T-helper 2 cell (primary cell): ENCODE measurements around the gene OLR1.
"Not testable (repeated sequence)": the region's sequence is repeated elsewhere in the genome, so short reads cannot be mapped to it uniquely, and the experiment has no call there.

ENCODE experiments used
- DNase-seq, 5 experiments: peaks; one replicate each; pipeline versions ENCODE4 v3.0.0 to v3.0.0-alpha.2; 2012 to 2022
- total RNA-seq, 2 donors: gene quantifications; one replicate each; lab custom pipeline; 2026; lab: John Stamatoyannopoulos, UW

Gene OLR1
- total RNA-seq = 0 to 0.62 reads per million in 2 donors

DNA sequence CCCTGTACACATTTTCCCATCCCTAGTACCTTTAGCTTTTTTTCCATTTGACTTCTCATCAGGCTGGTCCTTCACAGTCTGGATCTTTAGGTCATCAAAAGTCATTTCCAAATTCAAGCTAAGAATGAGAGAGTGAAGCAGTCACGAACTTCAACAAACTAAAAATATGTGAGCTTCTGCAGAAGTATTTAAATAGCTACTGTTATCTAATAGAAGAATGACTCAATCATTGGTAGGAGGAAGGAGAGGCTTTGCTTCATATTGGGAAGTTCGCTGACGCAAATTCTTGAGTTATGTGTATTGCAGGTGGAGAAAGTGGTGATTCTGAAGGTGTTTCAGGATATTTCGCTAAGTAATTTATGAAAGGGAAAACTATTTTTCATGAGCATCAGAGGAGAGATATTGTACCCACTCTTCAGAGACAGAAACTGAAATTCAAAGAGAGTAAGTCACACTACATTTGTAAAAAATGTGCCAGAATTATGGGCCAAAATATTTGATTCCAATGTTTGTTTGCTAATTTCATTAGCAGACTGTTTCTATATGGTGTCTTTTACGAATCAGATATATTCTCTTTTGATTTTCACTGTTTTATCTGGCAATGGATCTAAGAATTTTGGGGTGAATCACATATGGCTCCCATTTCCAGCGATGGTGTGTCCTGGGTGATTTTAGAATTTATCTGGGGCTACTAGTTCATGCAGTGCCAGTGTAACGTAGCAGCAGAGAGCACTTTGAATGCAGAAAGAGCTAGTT is at the start of gene OLR1:
Gene OLR1 (minus strand): TSS at position 160 of the 756 bp plus-strand sequence. CDS start 55 bp downstream, at position 105.
- DNase-seq = no peak

DNA sequence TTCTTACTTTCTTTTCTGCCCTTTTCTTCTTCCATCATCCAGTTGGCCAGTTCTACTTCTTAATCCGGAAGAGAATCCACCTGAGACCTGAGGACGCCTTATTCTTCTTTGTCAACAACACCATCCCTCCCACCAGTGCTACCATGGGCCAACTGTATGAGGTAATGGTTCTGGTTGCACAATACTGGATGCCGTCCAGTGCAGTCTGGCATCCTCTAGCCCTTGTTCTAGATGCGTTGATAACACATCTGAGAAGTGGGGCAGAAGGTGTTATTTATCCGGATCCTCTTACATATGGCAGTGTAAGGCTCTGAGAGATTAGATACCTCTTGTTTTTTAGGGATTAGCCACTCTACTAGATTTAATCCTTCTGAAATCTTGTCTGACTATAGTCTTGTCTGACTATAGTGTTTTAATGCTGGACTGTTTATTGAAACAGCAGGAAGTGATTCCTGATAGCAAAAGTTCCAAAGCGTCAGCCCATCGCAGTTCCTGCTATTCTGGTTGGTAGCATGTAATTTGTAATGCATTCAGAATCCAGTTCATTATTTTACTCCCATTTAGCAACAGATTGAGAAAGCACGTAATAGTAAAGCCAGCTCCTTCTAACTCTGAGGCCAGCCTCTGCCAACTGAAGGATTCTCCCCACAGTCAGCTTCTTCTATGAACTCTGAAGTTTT is 48.6 kb upstream of the OLR1 start:
- DNase-seq = no peak

DNA sequence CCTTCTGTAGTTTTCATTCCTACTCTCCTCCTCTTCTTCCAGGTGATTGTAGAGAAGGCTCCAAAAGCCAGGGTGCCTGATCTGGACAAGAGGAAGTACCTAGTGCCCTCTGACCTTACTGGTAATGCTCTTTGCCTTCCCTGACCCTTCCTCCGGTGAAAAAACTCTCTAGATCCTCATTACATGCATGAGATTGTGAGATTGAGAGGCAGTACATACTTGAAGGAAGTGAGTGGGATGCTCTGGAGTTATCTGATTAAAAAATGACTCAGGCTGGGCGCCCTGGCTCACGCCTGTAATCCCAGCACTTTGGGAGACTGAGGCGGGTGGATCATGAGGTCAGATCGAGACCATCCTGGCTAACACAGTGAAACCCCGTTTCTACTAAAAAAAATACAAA is 46.1 kb upstream of the OLR1 start:
- no peak for DNase-seq

DNA sequence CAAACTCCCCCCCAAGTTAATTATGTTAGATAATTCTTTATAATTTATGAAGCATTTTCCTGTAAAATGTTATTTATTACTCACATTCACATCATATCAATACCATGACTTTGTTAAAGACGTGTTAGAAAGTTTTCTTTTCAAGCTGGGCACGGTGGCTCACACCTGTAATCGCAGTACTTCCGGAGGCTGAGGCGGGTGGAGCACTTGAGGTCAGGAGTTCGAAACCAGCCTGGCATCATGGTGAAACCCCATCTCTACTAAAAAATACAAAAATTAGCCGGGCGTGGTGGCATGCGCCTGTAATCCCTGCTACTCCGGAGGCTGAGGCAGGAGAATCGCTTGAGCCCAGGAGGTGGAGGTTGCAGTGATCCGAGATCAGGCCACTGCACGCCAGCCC is 44.0 kb upstream of the OLR1 start:
- peak in 2 of 5 experiments; percentile 21 to 50 for DNase-seq

DNA sequence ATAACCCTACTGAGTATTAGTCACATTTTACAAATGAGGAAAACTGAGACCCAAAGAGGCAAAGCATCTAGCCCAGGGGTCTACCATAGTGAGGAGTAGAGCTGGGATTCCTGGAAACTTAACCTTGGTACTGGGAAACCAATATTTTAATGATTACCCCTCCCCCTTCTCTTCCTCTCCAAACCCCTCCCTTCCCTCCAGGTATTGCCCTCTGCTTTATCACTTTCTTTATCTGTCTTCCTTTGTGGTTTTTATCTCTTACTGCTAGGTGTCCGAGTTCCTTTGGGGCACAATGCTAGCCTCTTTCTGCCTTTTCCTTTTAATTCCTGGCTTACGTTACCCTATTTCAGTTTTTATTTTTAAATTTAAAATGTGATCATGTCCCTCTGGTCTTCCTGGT is 43.5 kb upstream of the OLR1 start:
- DNase-seq = no peak

DNA sequence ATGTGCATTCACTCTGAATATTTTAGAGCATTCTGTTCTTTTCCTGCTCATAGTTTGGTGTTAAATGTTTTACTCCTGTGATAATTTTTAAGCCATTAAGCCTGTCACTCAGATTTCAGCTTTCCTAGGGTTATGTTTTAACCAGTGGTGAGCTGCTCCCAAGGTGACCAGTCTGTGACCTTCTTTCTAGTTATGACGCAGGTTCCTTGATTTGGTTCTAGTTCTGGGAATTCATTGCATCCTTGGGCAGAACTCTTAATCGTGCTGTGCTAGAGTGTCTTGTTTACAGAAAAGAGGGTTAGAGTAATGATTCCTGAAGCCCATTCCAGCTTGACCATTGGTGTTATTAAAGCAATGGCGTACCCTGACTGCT is 42.9 kb upstream of the OLR1 start:
- DNase-seq = no peak

DNA sequence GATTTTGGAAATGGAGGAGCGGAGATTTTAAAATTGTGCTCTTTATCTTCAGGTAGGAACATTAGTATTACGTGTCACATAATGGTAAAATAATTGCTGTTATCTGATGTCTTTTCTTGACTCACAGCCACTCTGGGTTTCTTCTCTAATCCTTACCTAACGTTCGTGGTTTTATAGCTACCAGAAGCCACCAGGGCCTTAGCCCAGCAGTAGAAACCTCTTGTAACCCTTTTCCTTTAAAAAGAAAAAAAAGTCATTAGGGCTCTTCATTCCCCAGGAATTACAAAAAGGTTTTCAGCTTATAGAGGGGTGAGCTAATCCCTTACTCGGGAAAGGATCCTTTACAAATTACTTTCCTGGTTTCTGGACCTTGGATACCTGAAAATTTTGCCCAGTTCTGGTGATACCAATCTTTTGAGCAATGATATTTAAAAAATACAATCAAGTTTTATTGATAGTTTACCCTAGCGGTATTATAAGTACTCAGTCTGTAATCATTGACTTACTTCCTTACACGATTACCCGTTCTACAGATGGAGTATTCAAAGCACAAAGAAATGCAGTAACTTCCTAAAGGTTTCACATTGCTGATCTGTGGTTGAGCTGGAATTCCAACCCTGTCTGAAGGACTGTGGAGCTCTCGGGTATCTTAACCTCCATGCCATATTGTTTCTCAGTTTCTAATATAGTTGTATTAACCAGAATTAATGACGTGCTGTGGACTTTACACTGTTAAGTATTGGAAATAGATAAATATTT is 42.4 kb upstream of the OLR1 start:
- peak in 1 of 5 experiments; percentile 43 for DNase-seq

DNA sequence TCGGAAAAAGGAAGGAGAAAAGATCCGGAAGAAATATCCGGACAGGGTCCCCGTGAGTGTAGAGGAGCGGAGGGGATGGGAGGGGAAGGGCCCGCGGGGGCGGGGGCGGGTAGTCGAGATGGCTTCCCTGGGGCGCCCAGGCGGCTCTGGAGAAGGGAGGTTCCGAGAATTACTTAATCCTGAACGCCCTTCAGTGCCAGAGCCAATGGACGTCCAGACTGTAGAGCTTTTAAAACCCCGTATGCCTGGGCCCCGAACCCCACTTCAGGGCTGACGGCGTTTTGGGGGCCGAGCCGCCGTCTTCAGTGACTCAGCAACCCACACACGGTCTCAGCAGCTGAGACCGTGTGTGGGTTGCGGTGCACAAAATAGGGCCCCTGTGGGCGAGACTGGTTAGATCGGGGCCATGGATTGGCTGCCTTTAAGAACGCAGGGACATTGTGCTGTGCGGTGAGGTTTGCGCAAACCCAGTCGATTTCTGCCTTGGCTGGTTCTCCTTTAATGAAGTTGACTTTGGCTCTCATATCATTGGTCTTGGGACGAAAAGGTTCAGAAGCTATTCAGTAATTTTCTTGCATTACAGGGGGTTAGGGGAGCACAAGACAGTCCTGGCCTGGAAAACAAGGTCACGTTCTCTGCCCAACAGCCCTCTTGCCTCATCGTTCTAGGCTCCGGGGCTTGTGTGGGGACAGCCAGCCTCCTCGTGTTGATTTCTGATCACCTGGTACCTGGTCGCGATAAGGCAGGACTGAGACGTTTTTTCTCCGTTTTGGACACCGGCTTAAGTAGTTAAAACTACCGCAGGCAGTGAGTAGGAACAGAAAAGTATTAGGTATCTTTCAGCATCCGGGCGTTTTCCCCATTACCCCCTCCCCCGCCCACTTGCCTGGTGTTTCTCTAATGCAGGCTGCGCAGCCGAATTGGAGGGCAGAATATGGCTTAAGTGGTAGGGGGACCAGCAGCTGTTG is 41.5 kb upstream of the OLR1 start:
- DNase-seq = peak; percentile 39 to 91 (median 75)

DNA sequence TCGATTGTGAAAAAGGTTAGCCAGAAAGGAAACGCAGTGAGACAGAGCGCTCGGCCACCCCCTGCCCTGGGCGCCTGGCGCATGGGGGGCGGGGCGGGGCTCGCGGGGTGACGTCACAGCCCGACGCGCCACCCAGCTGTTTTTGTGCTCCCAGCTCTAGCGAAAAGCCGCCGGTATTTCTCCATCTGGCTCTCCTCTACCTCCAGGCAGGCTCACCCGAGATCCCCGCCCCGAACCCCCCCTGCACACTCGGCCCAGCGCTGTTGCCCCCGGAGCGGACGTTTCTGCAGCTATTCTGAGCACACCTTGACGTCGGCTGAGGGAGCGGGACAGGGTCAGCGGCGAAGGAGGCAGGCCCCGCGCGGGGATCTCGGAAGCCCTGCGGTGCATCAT is 40.8 kb upstream of the OLR1 start, which contains the start of gene GABARAPL1:
Gene GABARAPL1 (plus strand): TSS at position 139 of the 393 bp plus-strand sequence. CDS start 253 bp downstream, at position 392.
- DNase-seq = peak; percentile 55 to 87 (median 77)

DNA sequence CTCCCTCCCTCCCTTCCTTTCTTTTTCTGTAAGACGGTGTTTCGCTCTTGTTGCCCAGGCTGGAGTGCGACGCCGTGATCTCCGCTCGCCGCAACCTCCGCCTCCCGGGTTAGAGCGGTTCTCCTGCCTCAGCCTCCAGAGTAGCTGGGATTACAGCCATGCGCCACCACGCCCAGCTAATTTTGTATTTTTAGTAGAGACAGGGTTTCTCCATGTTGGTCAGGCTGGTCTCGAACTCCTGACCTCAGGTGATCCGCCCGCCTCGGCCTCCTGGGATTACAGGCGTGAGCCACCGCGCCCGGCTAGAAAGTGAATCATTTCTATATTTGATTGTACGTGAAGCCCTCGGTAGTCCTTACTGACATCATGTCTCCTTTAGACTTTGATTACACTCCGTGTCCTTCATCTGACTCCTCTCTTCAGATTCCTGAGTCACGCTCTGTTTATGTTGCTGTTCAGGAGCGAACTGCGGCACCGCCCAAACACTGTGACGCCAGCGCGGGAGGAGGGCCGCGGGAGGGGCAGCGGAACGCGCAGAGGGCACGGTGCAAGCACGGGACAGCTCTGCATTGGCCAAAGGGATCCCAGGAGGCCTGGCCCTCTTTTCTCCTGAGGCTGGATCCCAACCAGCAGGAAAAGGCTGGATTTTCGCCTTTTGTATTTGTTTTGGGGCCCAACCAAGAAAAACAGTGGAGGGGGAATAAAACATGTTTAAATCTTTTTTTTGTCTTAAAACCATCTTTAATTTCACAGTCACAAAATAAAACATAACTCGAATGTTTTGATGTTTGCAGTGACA is 40.2 kb upstream of the OLR1 start:
- DNase-seq = peak; percentile 56 to 88 (median 83)

DNA sequence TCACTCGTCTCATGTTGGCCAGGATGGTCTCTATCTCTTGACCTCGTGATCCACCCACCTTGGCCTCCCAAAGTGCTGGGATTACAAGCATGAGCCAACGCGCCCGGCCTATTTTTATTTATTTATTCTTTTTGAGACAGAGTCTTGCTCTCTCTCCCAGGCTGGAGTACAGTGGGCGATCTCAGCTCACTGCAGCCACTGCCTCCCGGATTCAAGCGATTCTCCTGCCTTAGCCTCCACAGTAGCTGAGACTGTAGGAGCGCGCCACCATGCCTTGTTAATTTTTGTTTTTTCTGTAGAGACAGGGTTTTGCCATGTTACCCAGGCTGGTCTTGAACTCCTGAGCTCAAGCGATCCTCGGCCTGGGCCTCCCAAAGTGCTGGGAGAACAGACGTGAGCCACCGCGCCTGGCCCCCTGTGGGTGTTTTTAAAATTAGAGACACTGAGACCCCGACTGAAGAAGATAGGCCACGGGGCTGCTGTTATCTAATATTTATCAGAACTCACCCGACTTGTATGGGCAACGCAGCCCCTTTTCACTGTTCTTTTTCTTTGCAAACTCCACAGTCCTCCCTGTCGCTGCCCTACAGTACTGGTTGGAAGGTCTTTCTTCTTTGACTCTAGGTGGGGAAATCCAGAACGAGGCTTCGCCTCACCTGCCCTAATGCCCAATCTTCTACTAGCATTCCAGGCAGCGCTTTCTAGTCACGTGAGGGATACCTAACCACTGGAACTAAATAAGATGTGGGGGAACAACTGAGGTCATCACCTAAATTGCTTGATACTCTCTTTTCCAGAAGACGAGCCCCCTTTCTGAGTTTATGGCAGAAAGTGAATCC is 39.4 kb upstream of the OLR1 start:
- no peak for DNase-seq

DNA sequence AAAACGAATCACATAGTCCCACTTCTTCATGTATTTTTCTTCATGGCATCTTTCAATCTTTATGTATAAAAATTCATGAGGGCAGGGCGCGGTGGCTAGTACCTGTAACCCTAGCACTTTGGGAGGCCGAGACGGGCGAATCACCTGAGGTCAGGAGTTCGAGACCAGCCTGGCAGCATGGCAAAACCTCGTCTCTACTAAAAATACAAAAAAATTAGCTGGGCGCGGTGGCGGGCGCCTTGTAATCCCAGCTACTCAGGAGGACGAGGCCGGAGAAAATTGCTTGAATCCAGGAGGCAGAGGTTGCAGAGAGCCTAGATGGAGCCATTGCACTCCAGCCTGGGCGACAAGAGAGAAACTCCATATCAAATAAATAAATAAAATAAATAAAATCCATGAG is 38.3 kb upstream of the OLR1 start:
- DNase-seq = no peak

DNA sequence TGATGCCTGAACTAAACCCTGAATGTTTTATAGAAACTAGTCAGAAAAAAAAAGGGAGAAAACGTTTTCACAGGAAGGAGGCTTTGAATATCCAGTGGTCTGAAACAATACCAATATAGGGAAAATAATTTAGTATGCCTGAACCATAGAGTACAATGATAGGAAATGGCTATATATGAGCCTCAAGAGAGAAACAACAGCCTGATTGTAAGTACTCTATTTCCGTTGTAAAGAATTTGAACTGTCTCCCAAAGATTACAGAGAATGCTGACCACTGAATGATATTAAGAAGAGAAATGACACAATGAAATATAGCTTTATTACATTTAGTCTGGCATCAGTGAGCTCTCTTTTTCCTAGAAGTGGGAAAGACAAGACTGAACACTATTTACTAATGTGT is 35.2 kb upstream of the OLR1 start:
- DNase-seq = no peak

DNA sequence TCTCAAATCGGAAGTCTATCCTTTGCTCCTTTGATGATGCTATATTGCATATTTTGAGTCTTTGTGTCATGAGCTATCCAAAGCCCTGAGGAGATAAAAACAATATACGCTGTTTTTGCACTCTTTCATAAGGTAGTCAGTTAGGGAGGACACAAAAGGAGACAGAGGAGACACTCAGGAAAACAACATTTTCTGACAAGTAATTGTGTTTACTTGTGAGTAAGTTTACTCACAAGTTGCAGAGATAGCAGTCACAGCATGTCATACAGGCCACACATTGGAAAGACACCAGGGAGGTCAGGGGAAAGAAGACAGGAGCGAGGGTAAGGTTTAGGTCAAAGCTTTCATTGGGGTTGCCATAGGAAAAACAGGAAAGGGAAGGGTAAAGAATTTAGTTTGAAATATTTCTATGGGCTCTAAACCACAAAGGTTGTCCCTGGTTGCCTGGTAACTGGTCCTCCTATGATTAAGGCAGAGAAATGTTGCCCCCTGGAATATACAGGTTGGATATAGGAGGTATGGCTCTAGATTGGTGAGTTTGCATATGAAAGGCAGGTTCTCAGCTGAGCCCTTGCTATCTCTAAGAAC is 33.4 kb upstream of the OLR1 start:
- no peak for DNase-seq

DNA sequence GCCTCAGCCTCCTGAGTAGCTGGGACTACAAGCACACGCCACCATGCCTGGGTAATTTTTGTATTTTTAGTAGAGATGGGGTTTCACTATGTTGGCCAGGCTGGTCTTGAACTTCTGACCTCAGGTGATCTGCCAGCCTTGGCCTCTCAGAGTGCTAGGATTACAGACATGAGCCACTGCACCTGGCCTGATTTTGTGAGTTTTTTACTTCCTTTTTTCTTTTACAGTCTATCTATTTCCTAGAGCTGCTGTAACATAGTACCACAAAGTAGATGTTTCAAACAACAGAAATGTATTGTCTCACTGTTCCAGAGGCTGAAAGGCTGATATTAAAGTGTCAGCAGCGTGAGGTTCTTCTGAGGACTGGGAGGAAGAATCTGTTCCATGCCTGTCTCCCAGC is 32.6 kb upstream of the OLR1 start:
- not testable (repeated sequence) for DNase-seq

DNA sequence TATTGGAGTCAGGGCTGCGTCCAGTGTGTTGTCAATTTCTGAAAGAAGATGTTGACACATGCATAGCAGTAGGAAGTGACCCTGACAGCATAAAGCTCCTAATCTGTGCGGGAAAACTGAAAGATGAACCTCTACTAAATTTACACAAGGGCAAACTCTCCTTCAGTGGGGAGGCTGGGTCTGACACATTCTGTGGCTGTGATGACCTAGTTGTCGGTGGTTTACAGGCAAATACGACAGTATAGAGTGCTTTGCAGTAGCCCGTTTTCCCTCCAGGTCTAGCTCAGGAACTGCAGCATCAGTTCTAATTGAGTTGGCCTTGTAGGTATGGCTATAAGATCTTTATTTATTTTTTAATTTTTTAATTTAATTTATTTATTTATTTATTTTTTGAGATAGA is 25.9 kb upstream of the OLR1 start:
- peak in 1 of 5 experiments; percentile 36 for DNase-seq

DNA sequence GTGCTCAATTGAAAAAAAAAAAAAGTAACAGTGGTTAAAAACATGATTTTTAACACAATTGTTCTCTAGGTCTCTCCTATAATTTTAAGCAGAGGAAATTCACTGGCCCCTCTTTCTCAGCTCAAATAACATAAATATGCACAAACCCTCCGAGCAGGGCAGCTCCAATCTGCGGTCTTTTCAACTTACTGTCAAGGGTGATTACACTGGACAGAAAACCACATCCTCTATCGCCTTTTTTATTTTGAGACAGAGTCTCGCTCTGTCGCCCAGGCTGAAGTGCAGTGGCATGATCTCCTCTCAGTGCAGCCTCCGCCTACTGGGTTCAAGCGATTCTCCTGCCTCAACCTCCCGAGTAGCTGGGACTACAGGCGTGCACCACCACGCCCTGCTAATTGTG is 24.3 kb upstream of the OLR1 start:
- DNase-seq = no peak

DNA sequence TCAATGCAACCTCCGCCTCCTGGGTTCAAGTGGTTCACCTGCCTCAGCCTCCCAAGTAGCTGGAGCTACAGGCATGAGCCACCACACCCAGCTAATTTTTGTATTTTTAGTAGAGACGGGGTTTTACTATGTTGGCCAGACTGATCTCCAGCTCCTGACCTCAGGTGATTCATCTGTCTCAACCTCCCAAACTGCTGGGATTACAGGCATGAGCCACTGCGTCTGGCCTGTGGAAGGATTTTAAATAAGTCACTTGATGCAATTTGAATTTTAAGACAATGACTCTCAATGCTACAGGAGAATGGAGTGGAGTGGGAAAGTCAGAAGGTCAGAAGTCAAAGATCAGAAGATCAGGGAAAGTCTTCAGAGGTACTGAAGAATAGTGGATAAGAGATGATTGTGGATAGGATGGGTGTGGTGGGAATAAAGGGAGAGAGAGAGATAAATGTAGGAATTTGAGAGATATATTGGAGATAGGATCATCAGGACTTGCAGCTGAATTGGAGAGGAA is 22.3 kb upstream of the OLR1 start:
- no peak for DNase-seq

DNA sequence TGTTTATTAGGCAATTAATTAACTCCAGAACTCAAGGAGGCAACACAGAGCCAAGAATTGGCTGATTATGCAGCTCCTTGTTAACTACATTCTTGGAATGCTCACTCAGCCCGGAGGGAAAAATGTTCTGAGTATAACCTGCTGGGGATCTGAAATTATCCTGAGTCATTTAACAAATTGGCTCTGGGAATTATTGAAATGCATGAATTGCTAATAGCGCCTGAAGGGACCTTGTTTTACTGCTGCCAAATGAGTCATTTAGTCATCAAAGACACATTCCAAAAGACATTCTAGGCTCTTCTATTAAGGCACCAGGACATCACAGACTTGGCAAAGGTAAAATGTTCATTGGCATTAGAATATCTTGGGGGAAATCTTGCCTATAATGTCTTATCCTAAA is 19.9 kb upstream of the OLR1 start:
- no peak for DNase-seq
